OCI-LY3 (cell line): ENCODE measurements around the gene OPHN1.

Source experiments
- EZH2phosphoT487 ChIP-seq: fragments of 200-600 bp; shearing (Covaris generic); IDR thresholded peaks from 2 replicates; pipeline ENCODE4 v1.6.1; 2018; ENCODE audit warnings: antibody characterized with exemption, mixed run types, low read depth
- TF ChIP-seq, protein P1 (sequence below): fragments of 200-600, 300-600 bp; sonication (generic); IDR thresholded peaks from 2 replicates; pipeline ENCODE4 v1.5.1; 2014; ENCODE audit warnings: antibody characterized with exemption, low read length, low read depth

GRCh38 chrX:68409194-68409593, 24.1 kb downstream of the OPHN1 start:
- TF ChIP-seq, protein P1, sequence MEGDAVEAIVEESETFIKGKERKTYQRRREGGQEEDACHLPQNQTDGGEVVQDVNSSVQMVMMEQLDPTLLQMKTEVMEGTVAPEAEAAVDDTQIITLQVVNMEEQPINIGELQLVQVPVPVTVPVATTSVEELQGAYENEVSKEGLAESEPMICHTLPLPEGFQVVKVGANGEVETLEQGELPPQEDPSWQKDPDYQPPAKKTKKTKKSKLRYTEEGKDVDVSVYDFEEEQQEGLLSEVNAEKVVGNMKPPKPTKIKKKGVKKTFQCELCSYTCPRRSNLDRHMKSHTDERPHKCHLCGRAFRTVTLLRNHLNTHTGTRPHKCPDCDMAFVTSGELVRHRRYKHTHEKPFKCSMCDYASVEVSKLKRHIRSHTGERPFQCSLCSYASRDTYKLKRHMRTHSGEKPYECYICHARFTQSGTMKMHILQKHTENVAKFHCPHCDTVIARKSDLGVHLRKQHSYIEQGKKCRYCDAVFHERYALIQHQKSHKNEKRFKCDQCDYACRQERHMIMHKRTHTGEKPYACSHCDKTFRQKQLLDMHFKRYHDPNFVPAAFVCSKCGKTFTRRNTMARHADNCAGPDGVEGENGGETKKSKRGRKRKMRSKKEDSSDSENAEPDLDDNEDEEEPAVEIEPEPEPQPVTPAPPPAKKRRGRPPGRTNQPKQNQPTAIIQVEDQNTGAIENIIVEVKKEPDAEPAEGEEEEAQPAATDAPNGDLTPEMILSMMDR = no peak
- TF ChIP-seq EZH2phosphoT487 = no peak
